IPS DF 4.7 (cell line): ENCODE measurements around the gene SHB.

Experiments used
- DNase-seq: peaks from one replicate; pipeline ENCODE4 v3.0.0-alpha.2; 2013; ENCODE audit warnings: low spot score; ENCODE audit errors: extremely low read depth

The SHB gene

DNA sequence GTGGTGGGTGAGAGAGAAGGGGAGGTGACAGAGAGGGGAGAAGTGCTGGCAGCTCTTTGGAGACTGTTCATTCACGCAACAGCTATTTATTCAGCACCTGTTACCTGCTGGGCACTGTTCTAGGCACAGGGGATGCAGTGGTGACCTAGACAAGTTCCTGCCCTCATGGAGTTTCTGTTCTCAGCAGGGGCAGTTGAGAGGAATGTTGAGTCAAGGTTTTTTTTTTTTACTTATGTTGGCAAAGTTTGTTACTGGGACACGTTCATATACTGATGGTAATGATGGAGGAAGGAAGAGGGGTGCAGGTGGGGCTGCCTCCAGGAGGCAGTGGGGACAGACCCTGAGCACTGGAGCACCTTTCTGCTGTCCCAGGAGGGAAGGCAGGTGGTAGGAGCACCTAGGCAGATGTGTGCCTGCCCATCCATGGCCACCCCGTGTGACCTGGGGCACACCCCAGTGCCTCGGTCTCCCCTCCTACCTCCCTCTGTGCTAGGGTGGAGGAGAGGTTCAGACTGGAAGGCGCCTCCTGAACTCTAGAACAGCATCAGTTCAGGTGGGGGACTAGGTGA lies 115.7 kb downstream of the SHB start:
- DNase-seq, result no peak

DNA sequence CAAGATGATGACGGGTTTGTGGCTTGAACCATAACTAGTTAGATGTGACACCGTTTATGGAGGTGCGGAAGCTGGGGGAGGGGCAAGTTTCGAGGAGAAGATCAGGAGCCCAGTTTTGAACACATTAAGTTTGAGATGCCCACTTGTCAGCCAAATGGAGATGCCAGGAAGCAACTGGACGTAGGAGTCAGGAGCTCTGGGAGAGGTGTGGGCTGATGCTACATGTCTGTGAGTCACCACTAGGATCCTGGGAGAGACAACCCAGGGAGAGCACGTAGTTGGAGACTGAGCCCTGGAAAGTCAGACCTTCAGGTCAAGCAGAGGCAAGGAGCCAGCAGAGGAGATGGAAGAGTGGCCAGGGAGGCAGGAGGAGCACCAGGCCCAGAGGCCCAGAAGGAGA lies 116.3 kb downstream of the SHB start:
- no peak for DNase-seq

DNA sequence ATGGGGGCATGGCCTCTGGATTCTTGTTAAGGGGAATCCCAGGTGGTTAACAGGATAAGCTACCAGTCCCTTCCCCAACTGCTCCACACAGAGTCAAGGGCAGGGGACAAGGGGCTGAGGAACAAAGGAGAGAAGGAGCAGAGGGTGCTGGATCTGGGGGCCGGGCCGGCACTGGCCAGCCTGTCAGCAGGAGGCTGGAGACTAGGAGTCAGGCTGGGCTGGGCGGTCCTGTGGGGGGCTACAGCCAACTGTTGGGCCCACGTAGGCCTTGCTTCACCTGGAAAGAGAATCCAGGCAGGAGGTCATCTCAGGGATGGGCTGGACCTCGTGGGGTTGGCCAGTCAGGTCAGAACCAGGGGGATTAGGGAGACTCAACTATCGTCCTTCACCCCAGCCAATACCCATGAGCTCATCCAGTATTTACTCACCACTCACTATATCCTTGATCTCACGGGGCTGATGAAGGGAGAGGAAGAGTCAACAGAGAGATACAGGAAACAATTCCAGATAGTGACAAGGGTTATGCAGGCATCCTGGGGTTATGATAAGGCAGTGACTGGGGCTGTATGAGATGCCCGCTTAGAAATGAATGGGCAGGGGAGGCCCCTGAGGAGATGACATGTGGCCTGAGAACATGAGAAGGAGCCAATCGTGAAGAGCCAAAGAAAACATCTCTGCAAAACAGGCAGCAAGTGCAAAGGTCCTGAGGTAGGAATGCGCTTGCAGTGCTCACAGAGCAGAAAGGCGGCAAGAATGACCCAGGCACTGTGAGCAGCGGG lies 117.2 kb downstream of the SHB start:
- no peak for DNase-seq

DNA sequence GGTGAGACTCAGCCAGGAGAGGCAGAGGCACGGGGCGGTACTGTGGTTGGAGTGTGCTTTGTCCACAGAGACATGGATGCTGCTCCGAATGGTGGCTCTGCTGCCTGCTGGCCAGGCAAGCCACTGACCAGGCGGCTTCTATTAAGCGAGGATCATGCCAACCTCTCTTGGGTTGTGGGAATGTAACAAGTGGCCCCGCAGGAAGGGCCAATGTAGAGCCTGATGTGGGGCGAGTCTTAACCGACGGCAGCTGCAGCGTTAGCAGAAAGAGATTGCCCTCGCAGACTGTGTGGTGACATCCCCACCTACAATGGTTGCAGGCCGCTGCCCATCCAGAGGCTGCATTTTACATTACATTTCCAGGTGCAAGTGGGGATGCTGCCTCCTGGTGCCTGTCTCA lies 118.5 kb downstream of the SHB start:
- DNase-seq, result no peak

DNA sequence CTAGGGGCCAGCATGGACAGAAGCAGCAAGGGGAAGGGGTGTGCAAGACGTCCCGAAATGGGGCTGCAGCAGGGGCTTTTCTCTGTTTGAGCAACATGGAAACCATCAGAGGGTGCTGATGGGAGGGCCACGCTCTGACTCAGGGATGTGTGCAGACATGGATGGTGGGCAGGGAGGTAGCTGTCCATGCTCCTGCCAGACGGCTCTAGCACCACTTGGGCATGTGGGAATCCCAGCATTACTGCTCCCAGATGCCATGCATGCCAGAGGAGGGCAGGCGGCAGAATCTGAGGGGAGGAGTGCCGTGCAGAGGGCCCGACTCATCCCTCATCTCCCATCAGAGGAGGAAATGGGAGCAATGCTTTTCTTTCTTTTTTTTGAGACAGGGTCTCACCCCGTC lies 119.5 kb downstream of the SHB start:
- no peak for DNase-seq

DNA sequence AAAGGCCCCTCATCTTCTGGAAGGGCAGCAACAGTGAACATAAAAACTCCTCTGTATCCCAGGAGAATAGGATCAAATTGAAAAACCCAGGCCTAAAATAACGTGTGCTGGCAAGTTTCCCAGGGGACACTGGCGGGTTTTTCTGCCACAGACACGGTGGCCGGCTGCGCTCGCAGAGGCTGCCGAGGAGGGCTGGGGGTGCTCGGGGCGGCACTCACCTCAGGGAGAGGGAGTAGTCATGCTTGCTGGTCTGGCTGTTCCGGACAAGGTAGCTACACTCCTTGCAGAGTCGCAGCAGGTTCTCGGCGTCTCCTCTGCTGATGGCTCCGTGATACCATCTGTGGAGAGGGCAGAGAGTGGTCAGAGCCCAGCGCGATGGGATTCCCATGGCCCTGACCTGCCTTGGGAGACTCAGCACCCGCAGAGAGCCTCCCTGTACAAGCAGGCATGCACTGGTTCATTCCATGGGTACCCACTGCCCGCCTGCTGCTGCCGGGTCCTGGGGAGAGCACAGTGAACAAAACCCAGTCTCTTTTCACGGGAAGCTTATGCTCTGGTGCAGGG lies 120.5 kb downstream of the SHB start:
- no peak for DNase-seq

DNA sequence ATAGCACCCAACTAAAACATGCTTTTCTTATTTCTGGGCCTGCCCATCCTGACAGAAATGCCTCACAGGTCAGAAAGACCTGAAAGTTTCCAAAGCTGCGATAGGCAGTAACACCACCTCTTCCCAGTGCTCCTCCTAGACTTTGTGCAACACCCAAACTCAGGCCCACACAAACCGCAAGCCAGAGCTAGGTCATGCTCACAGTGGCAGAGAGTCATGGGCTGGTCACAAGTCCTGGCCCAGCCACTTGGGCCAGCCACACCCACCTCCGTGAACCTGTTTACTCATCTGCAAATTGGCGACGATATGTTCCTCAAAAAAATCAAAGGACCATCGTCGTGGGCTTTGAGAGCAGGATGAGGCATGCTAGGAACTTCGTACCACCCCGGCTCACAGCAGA lies 121.0 kb downstream of the SHB start:
- no peak for DNase-seq

DNA sequence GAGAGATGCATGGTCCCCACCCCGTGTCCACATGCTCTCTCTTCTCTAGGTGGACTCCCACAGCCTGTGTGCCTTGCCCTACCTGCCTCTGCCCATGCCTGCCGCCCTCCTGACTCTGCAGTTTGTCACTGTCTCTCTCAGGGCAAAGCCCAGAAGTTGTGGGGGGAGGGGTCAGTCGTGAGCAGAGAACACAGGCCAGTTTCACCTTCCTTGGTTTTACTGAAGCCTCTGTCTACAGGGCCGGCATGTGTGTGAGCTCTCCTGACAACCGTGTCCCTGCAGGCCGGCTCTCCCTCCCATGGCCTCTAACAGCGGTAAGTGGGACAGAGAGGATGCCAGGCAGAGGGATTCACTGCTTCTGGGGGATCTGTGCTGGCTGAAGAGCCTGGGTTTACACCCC lies 121.6 kb downstream of the SHB start:
- DNase-seq, result no peak

DNA sequence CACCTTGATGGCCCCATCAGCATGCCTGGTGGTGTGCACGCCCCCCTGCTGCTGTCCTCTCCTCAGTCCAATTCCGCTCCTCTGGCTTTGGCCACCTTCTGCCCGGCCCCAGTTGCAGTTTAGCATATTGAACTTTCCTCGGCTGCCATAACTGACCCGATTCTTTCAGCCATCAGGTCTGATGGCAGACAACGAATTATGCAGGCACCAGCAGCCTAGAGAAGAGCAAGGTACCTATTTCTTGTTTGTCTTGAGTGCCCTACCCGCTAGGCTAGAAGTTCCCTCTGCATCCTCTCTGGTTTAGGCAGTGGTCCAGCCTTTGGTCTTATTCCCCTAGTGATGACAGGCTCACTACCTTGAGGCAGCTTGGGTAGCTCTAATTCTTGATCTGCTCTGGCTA lies 122.1 kb downstream of the SHB start:
- DNase-seq, result no peak

DNA sequence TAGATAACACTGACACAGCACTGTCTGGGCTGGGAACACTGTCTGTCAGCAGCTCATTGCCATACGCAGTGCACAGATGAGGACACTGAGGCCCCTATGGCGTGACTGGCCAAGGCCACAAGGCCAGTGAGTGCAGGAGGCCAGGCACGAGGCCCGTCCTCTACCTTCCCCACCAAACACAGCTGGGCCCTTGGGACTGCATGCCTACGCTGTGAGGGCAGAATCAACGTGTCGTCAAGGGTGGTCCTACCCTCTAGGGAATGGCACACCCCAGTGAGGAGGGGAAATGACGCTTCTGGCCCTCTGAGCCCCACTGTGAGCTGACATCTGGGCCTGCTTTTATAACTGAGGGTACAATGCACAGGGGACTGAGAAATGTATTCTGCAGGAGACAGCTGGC lies 123.0 kb downstream of the SHB start:
- no peak for DNase-seq

DNA sequence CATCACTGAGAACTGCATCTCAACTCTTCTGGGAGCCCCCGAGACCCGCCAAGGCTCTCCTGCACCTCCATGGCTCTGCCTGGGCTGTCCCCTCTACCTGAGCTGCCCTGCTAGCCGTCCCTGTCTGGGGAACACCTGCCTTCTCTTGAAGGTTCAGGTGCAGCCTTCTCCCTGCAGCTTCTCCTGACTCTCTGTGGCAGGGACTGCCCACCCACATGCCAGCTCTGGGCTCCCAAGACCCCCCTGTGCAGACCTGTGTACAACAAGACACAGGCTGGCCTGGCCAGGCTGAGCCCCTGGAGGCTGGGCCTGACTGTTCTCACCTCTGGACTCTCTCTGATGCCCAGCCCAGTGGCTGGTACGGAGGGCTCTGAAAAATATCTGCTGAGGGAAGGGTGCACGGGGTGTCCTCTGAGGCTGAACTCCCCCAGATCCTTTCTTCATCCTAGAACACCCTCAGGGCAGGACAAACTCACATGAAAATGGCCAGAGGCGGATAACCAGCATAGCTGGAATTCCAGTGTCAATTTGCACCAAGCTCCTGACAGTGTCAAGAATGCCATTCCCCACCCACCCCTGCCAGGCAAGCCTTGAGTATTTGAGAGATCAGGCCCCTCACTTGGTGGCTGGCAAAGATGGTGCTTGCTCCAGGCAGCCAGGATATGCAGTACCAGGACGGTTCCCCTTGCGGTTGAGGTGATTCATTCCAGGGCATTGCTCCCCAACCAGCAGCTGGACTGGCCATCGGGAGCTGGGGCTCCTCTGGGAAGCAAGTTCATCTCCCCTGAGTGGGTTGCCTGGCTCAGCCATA lies 124.2 kb downstream of the SHB start:
- no peak for DNase-seq

DNA sequence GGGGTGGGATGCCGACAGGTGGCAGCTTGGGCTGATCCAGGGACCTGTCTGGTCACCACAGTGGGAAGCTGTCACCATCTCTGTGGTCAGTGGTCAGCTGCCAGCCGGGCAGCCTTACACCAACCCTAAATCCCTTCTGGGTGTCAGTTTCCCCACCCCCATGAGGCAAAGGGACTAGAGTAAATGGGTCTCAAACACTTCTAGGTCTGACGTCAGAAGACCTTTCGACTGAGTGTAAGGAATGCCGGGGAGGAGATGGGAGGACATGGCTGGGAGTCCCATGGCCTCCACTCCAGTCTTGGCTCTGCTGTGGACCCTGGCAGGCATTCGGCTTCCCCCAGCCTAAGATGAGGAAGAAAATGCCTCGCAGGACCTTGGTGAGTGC lies 124.8 kb downstream of the SHB start:
- DNase-seq, result no peak

DNA sequence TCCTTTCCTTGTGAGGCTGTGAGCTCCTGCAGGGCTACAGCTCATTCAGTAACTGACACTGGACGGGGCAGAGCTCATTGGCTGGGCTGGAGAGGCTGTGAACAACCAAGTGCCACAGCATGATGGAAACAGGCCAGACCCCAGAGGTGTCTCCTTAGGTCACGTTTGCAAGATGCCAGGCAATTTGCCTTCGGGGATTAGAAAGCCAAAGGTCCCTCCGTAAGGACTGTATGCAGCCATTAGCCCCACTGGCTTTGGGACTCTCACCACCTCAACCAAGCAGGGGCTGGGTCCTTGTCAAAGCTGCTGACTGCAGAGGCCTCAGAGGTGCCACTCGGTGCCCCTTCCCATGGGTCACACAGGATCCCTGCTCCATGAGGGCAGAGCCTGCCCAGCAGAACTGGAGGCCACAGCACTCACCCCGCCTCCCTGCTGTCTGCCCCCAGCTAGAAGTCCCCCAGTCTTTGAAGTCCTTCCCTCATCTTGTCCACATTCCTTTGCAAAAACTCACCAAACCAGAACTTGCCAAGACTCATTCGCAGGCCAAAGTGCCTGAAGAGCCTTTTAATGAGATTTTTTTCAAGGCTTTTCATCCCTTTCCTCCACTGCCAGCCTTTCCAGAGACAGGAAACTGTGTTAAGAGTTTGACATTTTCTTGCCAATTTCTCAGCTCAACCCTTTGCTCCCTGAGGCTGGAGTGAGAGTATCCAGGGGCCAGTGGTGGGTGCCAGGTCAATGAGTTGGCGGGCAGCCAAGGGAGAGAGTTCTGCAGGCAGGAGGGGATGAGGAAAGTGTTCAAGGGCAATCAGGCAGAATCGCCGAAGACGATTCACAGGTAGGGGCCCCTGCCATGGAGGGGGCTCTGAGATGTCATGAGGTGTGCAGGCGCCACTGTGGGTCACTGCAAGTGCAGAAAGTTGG lies 125.4 kb downstream of the SHB start:
- DNase-seq, result no peak

DNA sequence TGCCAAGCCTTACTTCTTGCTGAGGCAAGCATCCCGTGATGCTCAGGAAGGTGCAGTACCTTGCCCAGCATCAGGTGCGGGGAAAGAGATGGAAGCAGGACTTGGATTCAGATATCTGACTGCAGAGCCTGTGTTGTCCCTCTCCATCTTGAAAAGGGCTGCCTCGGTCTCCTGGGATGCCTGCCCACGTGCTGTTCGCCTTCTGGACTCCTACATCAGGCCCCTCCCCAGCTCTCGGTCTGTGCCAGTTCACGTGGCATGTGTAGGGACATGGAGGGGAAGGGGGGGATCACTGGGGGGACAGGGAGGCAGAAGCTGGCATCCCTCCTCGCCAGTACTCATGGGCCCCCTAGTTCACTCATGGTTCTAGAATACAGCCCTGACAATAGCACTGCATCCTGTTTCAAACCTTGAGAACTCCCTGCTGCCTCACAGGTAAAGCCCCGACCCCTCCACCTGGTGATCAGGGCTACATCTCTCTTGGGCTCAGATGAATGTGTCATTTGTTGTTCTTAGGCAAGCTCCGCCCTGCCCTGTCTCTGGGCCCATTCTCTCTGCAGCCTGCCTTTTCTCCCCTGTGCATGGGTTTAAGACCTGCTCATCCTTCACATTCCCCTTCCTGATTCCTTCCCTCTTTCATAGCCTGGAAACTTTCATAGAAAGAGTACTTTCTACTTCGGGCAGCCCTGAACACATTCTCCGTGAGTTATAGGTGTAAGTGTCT lies 126.2 kb downstream of the SHB start:
- DNase-seq, result no peak

DNA sequence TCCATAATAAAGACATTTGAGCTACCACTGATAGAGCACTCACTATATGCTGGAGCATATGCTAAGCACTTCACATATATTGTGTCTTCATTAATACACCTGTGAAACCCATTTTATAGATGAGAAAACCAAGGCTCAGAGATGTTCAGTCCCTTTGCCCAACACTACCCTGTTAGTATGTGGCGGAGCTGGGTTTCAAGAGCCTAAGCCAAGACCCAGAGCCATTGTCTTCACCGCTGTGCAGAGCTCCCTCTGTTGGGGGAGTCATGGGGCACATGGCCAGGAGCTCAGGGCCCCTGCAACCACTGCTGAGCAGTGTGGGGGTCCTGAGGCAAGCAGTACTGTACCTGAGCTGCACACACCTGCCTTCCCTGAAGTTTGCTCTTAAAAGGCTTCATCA lies 127.8 kb downstream of the SHB start:
- no peak for DNase-seq

DNA sequence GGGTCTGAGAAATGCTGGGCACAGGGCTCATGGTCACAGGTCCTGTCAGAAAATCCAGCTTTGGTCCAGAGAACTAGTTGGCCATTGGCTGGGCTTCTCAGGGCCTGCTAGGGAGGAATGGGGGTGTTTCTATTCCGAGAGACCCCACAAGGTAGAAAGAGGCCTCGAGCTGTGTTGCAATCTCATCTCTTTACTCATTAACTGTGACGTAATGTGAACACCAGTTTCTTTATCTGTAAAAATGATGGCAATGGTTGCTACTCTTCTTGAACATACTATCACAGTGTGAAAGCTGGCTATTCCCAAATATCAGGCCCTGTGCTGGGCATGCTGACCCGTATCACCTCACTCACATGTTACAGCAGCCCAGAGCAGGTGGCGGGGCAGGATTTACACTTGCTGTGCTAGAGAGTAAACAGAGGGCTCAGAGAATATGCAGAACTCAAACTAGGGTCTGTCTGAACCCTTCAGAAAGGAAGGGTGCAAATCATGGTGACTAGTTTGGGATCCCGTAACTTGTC lies 129.4 kb downstream of the SHB start:
- DNase-seq, result no peak

DNA sequence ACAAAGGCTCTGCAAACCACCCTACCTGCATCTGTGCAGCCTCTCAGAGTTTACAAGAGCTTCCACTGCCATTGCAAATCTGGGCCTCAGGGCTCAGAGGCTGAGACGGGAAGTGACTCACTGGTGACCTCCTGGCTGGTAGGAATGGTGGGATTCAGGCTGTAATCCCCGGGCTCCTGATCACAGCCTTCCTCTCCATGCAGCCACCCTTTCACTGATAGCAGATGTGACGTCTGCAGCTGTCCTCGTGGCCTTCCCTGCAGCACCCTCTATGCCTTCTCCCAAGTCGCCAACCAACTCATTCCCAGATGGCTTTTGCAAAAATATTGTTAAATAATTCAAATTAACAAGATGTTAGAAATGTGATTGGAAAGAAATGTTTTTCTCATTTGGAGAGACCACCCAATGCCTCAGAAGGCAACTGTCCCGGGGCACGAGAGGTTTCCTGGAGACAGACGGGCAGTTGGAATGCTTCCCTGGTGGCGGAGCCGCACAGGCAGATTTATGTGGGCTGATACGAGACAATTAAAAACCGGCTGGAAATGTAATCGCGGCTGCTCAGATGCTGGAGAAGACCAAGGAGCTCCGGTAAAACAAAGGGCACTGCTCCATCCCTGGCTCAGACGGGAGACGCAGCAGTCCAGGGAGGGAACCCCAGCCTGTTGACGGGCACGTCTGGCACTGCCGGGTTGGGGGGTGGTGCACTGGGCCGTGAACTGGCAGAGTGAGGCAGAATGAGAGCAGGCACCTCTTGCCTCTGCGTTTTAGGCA lies 130.7 kb downstream of the SHB start:
- DNase-seq, result no peak

DNA sequence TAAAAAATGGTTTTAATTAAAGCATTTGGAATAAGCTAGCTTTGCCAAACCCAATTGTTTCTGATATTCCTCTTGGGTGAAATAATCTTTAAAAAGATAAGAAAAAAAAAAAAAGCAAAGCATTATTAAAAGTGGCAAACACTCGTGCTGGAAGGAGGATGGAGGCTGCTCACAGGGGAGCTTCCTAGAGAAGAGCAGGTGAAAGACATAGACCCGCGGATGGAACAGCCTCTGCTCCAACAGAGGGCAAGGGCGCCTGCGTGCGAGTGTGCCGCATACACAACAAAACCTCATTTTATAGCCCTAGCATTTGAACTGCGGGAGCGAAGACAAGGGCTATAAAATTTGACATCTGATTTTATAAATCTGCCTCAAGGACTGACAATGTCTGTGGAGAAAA lies 131.7 kb downstream of the SHB start:
- DNase-seq, result no peak

DNA sequence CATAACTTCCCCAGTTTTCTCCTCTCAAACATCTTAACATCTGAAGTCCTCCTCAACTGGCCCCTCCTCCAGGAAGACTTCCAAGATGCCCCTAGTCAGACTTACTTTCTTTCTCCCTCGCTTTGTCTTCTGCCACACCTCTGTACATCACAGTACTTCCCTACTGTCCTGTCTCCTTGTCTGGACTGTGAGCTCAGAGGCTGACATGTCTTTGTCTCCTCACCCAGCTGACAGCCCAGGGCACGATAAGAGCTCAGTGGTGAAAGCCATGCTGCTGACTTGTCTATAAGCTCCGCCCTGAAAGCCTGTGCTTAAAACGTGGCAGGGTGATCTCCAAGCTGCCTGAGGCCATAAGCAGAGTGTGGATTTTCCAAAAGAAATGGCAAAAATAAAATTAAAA lies 132.1 kb downstream of the SHB start:
- no peak for DNase-seq

DNA sequence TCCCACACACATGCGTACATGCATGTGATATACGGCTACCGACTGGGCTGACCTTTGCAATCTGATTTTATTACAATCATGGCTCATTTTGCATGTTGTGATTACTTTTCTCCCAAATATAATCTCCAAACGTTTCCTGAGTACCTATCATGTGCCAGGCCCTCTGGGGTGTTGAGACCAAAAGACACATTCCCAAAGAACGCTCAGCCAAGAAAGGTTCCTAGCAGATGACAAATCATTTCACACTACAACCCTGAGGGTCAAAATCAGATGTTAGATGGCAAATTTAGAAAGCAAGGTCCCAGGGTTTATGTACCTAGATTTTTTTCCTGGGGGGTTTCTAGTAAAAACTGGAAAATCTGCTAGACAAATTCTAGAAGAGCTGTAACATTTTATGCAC lies 132.7 kb downstream of the SHB start:
- DNase-seq, result no peak
